KMS-11 (cell line): ENCODE measurements around the gene KDM4B.

Experiments
- H2AFZ ChIP-seq: fragments of 200-600 bp; sonication (generic); 2 replicates; pipeline ENCODE4 v1.6.1; 2016; ENCODE audit warnings: antibody characterized with exemption, mixed run types, low read depth
- H3K27ac ChIP-seq: fragments of 200-600 bp; sonication (generic); 2 replicates; pipeline ENCODE4 v1.6.1; 2016; ENCODE audit warnings: mild to moderate bottlenecking, mixed run types
- H3K27me3 ChIP-seq: fragments of 200-600 bp; sonication (generic); 2 replicates; pipeline ENCODE4 v1.6.1; 2017; ENCODE audit warnings: mild to moderate bottlenecking, low read depth, mixed run types, moderate library complexity; ENCODE audit not compliant: insufficient read depth
- H3K36me3 ChIP-seq: fragments of 200-600 bp; sonication (generic); 2 replicates; pipeline ENCODE4 v1.6.1; 2017; ENCODE audit warnings: mild to moderate bottlenecking, mixed run types; ENCODE audit not compliant: insufficient read depth
- H3K4me1 ChIP-seq: fragments of 200-600 bp; sonication (generic); 2 replicates; pipeline ENCODE4 v1.6.1; 2016; ENCODE audit warnings: mild to moderate bottlenecking, low read depth, mixed run types; ENCODE audit not compliant: poor library complexity, severe bottlenecking
- H3K4me2 ChIP-seq: fragments of 200-600 bp; sonication (generic); 2 replicates; pipeline ENCODE4 v1.7.0; 2016; ENCODE audit warnings: mild to moderate bottlenecking, mixed run types
- H3K4me3 ChIP-seq: fragments of 200-600 bp; sonication (generic); IDR thresholded peaks from 2 replicates; pipeline ENCODE4 v1.6.1; 2017; ENCODE audit warnings: low read depth, low read length, mixed read lengths; ENCODE audit not compliant: insufficient read depth
- H3K79me2 ChIP-seq: fragments of 200-600 bp; sonication (generic); 2 replicates; pipeline ENCODE4 v1.6.1; 2016; ENCODE audit warnings: low read depth, mixed run types; ENCODE audit not compliant: insufficient read depth
- H3K9ac ChIP-seq: fragments of 200-600 bp; sonication (generic); 2 replicates; pipeline ENCODE4 v1.6.1; 2016; ENCODE audit warnings: mild to moderate bottlenecking, mixed run types
- H4K20me1 ChIP-seq: fragments of 200-600 bp; sonication (generic); 2 replicates; pipeline ENCODE4 v1.6.1; 2016; ENCODE audit warnings: mild to moderate bottlenecking, mixed run types; ENCODE audit not compliant: insufficient read depth
- TF ChIP-seq, protein P1 (sequence below): fragments of 200-600 bp; sonication (generic); conservative IDR thresholded peaks from 2 replicates; pipeline ENCODE4 v1.6.1; 2017; ENCODE audit warnings: low read depth, mild to moderate bottlenecking, antibody characterized with exemption, low read length, moderate library complexity, mixed read lengths

KDM4B gene

DNA sequence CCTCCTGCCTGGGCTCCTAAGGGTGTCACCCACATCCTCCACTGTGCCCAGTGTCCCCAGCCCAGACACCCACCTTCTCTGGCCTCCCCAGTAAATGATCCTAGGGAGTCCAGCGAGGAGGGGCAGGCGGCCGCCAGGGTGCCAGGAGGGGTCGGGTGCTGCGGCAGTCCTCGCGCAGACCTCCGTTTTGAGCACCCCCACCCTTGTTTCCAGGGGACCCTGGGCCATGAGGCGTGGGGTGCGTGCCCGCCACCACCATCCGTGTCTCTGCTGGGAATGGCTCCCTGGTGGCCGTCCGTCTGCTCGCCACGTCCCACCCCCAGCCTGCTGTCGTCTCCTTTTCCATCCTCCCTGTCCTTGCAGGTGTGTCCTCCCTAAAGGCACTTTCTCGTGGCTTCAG, 133.0 kb downstream of the KDM4B start:
- Histone ChIP-seq H3K27me3 (no peaks in the 10 kb centered on the region), H3K4me3 (no peak overlapping the region), H3K36me3 (no peaks in the 10 kb centered on the region), H3K27ac (no peak overlapping the region), H4K20me1 (no peaks in the 10 kb centered on the region), H3K79me2 (no peaks in the 10 kb centered on the region), H3K9ac (no peak overlapping the region), H3K4me1 (no peaks in the 10 kb centered on the region), H2AFZ (no peak overlapping the region), H3K4me2 (no peak overlapping the region)
- TF ChIP-seq, protein P1, sequence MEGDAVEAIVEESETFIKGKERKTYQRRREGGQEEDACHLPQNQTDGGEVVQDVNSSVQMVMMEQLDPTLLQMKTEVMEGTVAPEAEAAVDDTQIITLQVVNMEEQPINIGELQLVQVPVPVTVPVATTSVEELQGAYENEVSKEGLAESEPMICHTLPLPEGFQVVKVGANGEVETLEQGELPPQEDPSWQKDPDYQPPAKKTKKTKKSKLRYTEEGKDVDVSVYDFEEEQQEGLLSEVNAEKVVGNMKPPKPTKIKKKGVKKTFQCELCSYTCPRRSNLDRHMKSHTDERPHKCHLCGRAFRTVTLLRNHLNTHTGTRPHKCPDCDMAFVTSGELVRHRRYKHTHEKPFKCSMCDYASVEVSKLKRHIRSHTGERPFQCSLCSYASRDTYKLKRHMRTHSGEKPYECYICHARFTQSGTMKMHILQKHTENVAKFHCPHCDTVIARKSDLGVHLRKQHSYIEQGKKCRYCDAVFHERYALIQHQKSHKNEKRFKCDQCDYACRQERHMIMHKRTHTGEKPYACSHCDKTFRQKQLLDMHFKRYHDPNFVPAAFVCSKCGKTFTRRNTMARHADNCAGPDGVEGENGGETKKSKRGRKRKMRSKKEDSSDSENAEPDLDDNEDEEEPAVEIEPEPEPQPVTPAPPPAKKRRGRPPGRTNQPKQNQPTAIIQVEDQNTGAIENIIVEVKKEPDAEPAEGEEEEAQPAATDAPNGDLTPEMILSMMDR = no peak

DNA sequence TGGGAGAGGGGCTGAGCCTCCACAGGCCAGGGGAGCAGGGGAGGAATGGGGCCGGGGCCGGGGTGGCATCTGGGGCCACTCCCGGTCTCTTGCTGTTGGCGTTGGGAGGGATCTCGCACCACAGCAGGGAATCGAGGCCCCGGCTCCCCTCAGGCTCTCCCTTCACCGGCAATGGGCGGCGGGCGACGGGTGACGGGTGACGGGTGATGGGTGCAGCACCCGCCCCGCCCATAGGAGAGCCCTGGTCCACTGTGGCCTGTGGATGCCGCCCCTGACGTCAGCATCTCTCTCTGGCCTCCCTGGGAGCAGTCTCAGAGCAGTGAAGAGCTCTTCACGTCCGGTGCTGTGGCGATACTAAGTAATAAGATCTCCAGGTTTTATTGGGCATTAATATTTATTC, 133.6 kb downstream of the KDM4B start:
- Histone ChIP-seq H4K20me1 (no peaks in the 10 kb centered on the region), H3K27me3 (no peaks in the 10 kb centered on the region), H3K9ac (no peak overlapping the region), H3K79me2 (no peaks in the 10 kb centered on the region), H3K4me1 (no peaks in the 10 kb centered on the region), H3K4me2 (no peak overlapping the region), H3K27ac (no peak overlapping the region), H2AFZ (no peak overlapping the region), H3K36me3 (no peaks in the 10 kb centered on the region), H3K4me3 (no peak overlapping the region)
- TF ChIP-seq, protein P1 = no peak

DNA sequence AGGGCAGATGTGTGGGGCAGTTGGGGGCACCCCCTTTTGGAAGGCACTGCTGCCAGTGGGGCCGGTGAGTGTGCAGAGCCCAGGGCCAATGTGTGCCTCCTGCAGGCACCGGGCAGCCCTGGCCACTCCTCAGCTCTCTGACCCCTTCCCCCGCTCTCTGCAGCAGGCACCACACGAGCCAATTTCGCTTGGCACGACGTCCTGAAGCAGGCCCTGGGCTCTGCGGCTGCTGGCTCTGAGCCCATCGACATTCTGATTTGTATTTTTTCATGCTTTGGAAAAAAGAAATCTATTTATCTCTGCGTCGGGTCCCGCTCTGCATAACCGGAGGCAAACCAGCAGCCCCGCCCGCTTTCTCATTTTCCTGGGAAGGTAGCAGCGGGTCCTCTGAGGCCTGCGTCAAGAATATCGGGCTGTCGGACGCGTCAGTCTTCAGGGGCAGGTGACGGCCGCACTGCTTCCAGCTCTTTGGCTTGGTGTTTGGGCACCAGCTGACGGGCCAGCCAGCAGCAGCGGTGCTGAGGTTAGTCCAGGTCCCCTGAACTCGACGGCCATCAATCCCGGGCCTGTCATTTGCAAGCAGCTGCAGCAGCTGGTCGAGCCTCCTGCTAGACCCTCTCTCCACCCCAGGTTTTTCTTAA, 134.3 kb downstream of the KDM4B start:
- Histone ChIP-seq H3K4me1 (no peaks in the 10 kb centered on the region), H3K27me3 (no peaks in the 10 kb centered on the region)

DNA sequence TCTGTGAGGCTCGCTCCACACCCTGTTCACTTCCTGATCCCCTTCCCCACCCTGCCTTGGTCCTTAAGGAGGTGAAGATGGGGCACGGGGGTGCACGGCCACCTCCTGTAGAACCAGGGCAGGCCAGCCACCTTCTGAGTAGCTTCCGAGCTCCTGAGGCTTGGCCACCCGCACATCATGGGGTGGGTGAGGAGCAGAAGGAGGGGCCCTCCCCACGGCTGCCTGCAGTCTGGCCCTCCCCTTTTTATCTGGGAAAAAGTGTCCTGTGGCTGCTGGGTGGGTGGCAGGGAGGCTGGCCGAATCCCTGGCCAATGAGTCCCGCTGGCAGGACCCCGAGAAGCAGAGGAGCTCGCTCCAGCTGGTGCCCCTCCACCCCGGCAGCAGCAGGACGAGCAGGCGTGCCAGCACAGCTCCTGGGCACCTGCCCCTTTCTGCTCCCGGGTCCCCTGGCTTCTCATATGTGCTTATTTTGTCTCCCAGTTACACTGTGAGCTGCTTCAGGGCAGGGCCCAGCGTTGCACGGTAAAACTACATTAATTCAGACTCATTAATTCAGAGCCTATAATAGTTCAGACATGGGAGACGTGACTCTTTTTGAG, 135.0 kb downstream of the KDM4B start:
- no peak overlapping the region for H3K4me3 ChIP-seq
- H3K27me3 ChIP-seq = no peaks in the 10 kb centered on the region
- no peaks in the 10 kb centered on the region for H3K4me1 ChIP-seq
- no peaks in the 10 kb centered on the region for H3K79me2 ChIP-seq
- TF ChIP-seq, protein P1 = no peak
- H4K20me1 ChIP-seq = no peaks in the 10 kb centered on the region
- H3K36me3 ChIP-seq = no peaks in the 10 kb centered on the region
- H3K27ac ChIP-seq = no peak overlapping the region
- no peak overlapping the region for H3K4me2 ChIP-seq
- H2AFZ ChIP-seq = no peak overlapping the region
- no peak overlapping the region for H3K9ac ChIP-seq

More for the DNA sequence above, 134.3 kb downstream of the KDM4B start:
- Histone ChIP-seq H3K4me3 (no peak overlapping the region), H3K27ac (no peak overlapping the region), H2AFZ (no peak overlapping the region), H3K36me3 (no peaks in the 10 kb centered on the region), H3K4me2 (no peak overlapping the region), H3K9ac (no peak overlapping the region), H3K79me2 (no peaks in the 10 kb centered on the region), H4K20me1 (no peaks in the 10 kb centered on the region)
- TF ChIP-seq, protein P1 = no peak
